SJCRH30 (cell line): ENCODE results near the gene ZNF443. TPM values are rescaled to one million over a fixed set of nuclear protein-coding genes. Genes with fewer than 3 reads are reported as not detected.

Experiments
- DNase-seq, 2 experiments: peaks; one replicate each; pipeline ENCODE4 v3.0.0-alpha.2; 2015 to 2020
- H3K27ac ChIP-seq: fragments of 250-450 bp; sonication (Bioruptor Pico); 2 replicates; pipeline ENCODE4 v1.5.1; 2020; ENCODE audit warnings: mild to moderate bottlenecking, moderate library complexity
- H3K27me3 ChIP-seq: fragments of 250-450 bp; sonication (Bioruptor Pico); 2 replicates; pipeline ENCODE4 v1.5.1; 2020; ENCODE audit warnings: mild to moderate bottlenecking, moderate library complexity
- H3K36me3 ChIP-seq: fragments of 250-450 bp; sonication (Bioruptor Pico); 2 replicates; pipeline ENCODE4 v1.5.1; 2020; ENCODE audit warnings: mild to moderate bottlenecking, moderate library complexity
- H3K4me1 ChIP-seq: fragments of 250-450 bp; sonication (Bioruptor Pico); 2 replicates; pipeline ENCODE4 v1.5.1; 2020; ENCODE audit warnings: mild to moderate bottlenecking, moderate library complexity
- H3K4me3 ChIP-seq: fragments of 250-450 bp; sonication (Bioruptor Pico); 2 replicates; pipeline ENCODE4 v1.5.1; 2020; ENCODE audit warnings: mild to moderate bottlenecking, moderate library complexity
- H3K9me3 ChIP-seq: fragments of 250-450 bp; sonication (Bioruptor Pico); replicated peaks from 2 replicates; pipeline ENCODE4 v1.5.1; 2020; ENCODE audit warnings: mild to moderate bottlenecking, moderate library complexity
- total RNA-seq: library from RNA; depleted of rRNA; stranded (reverse); fragments of >200 nt; shearing (Covaris generic); gene quantifications from 2 replicates; pipeline ENCODE4 v1.2.3, GENCODE V29; 2014; rRNA removed

The ZNF443 gene
- total RNA-seq, 1 experiment from 2014 or later: 12.0 TPM

- H3K4me1 ChIP-seq: no peaks in the 10 kb centered on the region
Measured at GRCh38 chr19:12379732-12380443, 60.9 kb downstream of the ZNF443 start.

More at GRCh38 chr19:12379732-12380443, 60.9 kb downstream of the ZNF443 start:
- H3K9me3 ChIP-seq: peaks cover 18% of the 10 kb centered on the region
- H3K4me3 ChIP-seq: no peak overlapping the region
- no peak for DNase-seq
- no peaks in the 10 kb centered on the region for H3K36me3 ChIP-seq
- no peak overlapping the region for H3K27ac ChIP-seq
- H3K27me3 ChIP-seq: no peaks in the 10 kb centered on the region

Other genes with a start within 250 kb of the ZNF443 start
- gene ZNF44, start 146.1 kb downstream of the ZNF443 start, total RNA-seq: 8.6 and 8.7 TPM in 2 replicates
- 2.4 and 3.6 TPM in 2 replicates for gene ZNF563, start 107.4 kb downstream of the ZNF443 start, total RNA-seq
- gene ZNF442, start 75.3 kb downstream of the ZNF443 start, total RNA-seq: 4.7 and 5.4 TPM in 2 replicates
- 7.5 and 8.0 TPM in 2 replicates for gene ZNF799, start 39.8 kb downstream of the ZNF443 start, total RNA-seq
- 10.6 and 13.3 TPM in 2 replicates for gene ZNF709, start 43.8 kb upstream of the ZNF443 start, total RNA-seq
- 9.3 and 10.8 TPM in 2 replicates for gene ZNF564, start 110.5 kb upstream of the ZNF443 start, total RNA-seq
- 8.0 and 9.3 TPM in 2 replicates for gene ZNF490, start 169.8 kb upstream of the ZNF443 start, total RNA-seq
- gene ZNF791, start 169.9 kb upstream of the ZNF443 start, total RNA-seq: 25.0 and 25.7 TPM in 2 replicates
- gene MAN2B1, start 225.7 kb upstream of the ZNF443 start, total RNA-seq: 31.4 and 34.6 TPM in 2 replicates
- gene WDR83, start 225.8 kb upstream of the ZNF443 start, total RNA-seq: 11.4 and 11.9 TPM in 2 replicates
- gene DHPS, start 240.9 kb upstream of the ZNF443 start, total RNA-seq: 116 and 128 TPM in 2 replicates
- gene GNG14, start 247.0 kb upstream of the ZNF443 start, total RNA-seq: 1.8 TPM in 1 of 2 replicates, not detected in the other